ACC112 (cell line): ENCODE data around the gene TNMD.

Experiments used
- H2AFZ ChIP-seq: fragments of 200-600 bp; sonication (generic); one replicate; pipeline ENCODE4 v1.6.0; 2017; ENCODE audit warnings: antibody characterized with exemption, low read length; ENCODE audit not compliant: unreplicated experiment
- H3K27ac ChIP-seq: fragments of 200-600 bp; sonication (generic); 2 replicates; pipeline ENCODE4 v1.5.1; 2014; ENCODE audit warnings: low read depth, mild to moderate bottlenecking, antibody characterized with exemption, low read length, moderate library complexity
- H3K27me3 ChIP-seq: fragments of 200-600 bp; sonication (generic); 2 replicates; pipeline ENCODE4 v1.6.1; 2014; ENCODE audit warnings: mild to moderate bottlenecking, antibody characterized with exemption, low read length, moderate library complexity, mixed read lengths; ENCODE audit not compliant: insufficient read depth
- H3K36me3 ChIP-seq: fragments of 200-600 bp; sonication (generic); 2 replicates; pipeline ENCODE4 v1.6.1; 2016; ENCODE audit warnings: mild to moderate bottlenecking, antibody characterized with exemption, low read length, moderate library complexity, mixed read lengths; ENCODE audit not compliant: insufficient read depth
- H3K4me1 ChIP-seq: fragments of 200-600 bp; sonication (generic); one replicate; pipeline ENCODE4 v1.6.1; 2016; ENCODE audit warnings: low read length, mixed read lengths; ENCODE audit not compliant: insufficient read depth, unreplicated experiment, control insufficient read depth
- H3K4me3 ChIP-seq: fragments of 200-600 bp; sonication (generic); 2 replicates; pipeline ENCODE4 v1.5.1; 2014; ENCODE audit warnings: mild to moderate bottlenecking, low read depth, low read length
- H3K79me2 ChIP-seq: fragments of 200-600 bp; sonication (generic); one replicate; pipeline ENCODE4 v1.6.0; 2016; ENCODE audit warnings: low read length; ENCODE audit not compliant: control insufficient read depth, unreplicated experiment, insufficient read depth

Gene TNMD

GRCh38 chrX:100643956-100644860, 59.5 kb downstream of the TNMD start, which contains the start of gene SRPX2:
TSS of gene SRPX2 (plus strand) at chrX:100644199. CDS start at chrX:100646323, 2,124 bp downstream.
- Histone ChIP-seq H3K4me1 (peaks cover 39% of the 10 kb centered on the region), H3K36me3 (no peaks in the 10 kb centered on the region), H3K27me3 (no peaks in the 10 kb centered on the region), H3K79me2 (peaks cover 32% of the 10 kb centered on the region), H3K4me3 (peak within 1 kb of the TSS; percentile 95), H3K27ac (peak within 1 kb of the TSS; percentile 99), H2AFZ (peak within 1 kb of the TSS; percentile 22)

- peaks cover 32% of the 10 kb centered on the region for H3K79me2 ChIP-seq
- peaks cover 41% of the 10 kb centered on the region for H3K4me1 ChIP-seq
- H2AFZ ChIP-seq: no peak overlapping the region
- no peaks in the 10 kb centered on the region for H3K27me3 ChIP-seq
- H3K27ac ChIP-seq: peak overlapping the region; percentile 99
- no peaks in the 10 kb centered on the region for H3K36me3 ChIP-seq
- H3K4me3 ChIP-seq: peak overlapping the region; percentile 95
Measured at GRCh38 chrX:100645106-100645505, 60.4 kb downstream of the TNMD start.

GRCh38 chrX:100647095-100647494, 62.4 kb downstream of the TNMD start:
- H3K4me3 ChIP-seq: peak overlapping the region; percentile 95
- peak overlapping the region; percentile 99 for H3K27ac ChIP-seq

GRCh38 chrX:100647739-100648138, 63.0 kb downstream of the TNMD start:
- Histone ChIP-seq H3K36me3 (peaks cover 8% of the 10 kb centered on the region; the same call in 1 of the 2 replicates), H2AFZ (no peak overlapping the region), H3K27me3 (no peaks in the 10 kb centered on the region), H3K27ac (peak overlapping the region; percentile 99), H3K79me2 (peaks cover 34% of the 10 kb centered on the region), H3K4me1 (peaks cover 50% of the 10 kb centered on the region), H3K4me3 (peak overlapping the region; percentile 95)

More at GRCh38 chrX:100647095-100647494, 62.4 kb downstream of the TNMD start:
- no peaks in the 10 kb centered on the region for H3K27me3 ChIP-seq
- no peak overlapping the region for H2AFZ ChIP-seq
- peaks cover 32% of the 10 kb centered on the region for H3K79me2 ChIP-seq
- H3K36me3 ChIP-seq: peaks cover 8% of the 10 kb centered on the region; the same call in 1 of the 2 replicates
- peaks cover 50% of the 10 kb centered on the region for H3K4me1 ChIP-seq

- peak overlapping the region; percentile 95 for H3K4me3 ChIP-seq
- H2AFZ ChIP-seq: no peak overlapping the region
- peaks cover 36% of the 10 kb centered on the region for H3K79me2 ChIP-seq
- H3K4me1 ChIP-seq: peaks cover 44% of the 10 kb centered on the region
- H3K27me3 ChIP-seq: no peaks in the 10 kb centered on the region
- peak overlapping the region; percentile 99 for H3K27ac ChIP-seq
- H3K36me3 ChIP-seq: peaks cover 8% of the 10 kb centered on the region; the same call in 1 of the 2 replicates
Measured at GRCh38 chrX:100648458-100649417, 64.0 kb downstream of the TNMD start.
